ENCODE data around the gene SLC27A1.
A peak's percentile ranks its signal among the peaks of the same experiment; 100 is the strongest.
"Not testable (repeated sequence)": the region's sequence is repeated elsewhere in the genome, so short reads cannot be mapped to it uniquely, and the experiment has no call there.

SLC27A1 gene

GRCh38 chr19:17471410-17472125 is 1.2 kb downstream of the SLC27A1 start:
- ATAC-seq, result no peak
- Mint-ChIP-seq H3K4me1 (peaks cover 39% of the 10 kb centered on the region), H3K9me3 (no peaks in the 10 kb centered on the region), H3K36me3 (no peaks in the 10 kb centered on the region), H3K4me3 (peak overlapping the region; percentile 88), H3K27ac (no peak overlapping the region), H3K27me3 (no peaks in the 10 kb centered on the region)

GRCh38 chr19:17473041-17473440 is 2.7 kb downstream of the SLC27A1 start:
- Mint-ChIP-seq H3K9me3 (no peaks in the 10 kb centered on the region), H3K4me3 (no peak overlapping the region), H3K27ac (no peak overlapping the region), H3K27me3 (no peaks in the 10 kb centered on the region), H3K4me1 (peaks cover 29% of the 10 kb centered on the region), H3K36me3 (no peaks in the 10 kb centered on the region)
- no peak for ATAC-seq

GRCh38 chr19:17475011-17475540 is 4.8 kb downstream of the SLC27A1 start:
- not testable (repeated sequence) for H3K27ac Mint-ChIP-seq, H3K9me3 Mint-ChIP-seq, H3K4me1 Mint-ChIP-seq, ATAC-seq, H3K27me3 Mint-ChIP-seq, H3K36me3 Mint-ChIP-seq, H3K4me3 Mint-ChIP-seq

GRCh38 chr19:17475541-17476115 is 5.3 kb downstream of the SLC27A1 start:
- Mint-ChIP-seq H3K9me3 (no peaks in the 10 kb centered on the region), H3K27ac (no peak overlapping the region), H3K27me3 (no peaks in the 10 kb centered on the region), H3K4me1 (peaks cover 7% of the 10 kb centered on the region), H3K36me3 (no peaks in the 10 kb centered on the region), H3K4me3 (no peak overlapping the region)
- ATAC-seq, result no peak

- Mint-ChIP-seq H3K27me3 (no peaks in the 10 kb centered on the region), H3K4me1 (peaks cover 4% of the 10 kb centered on the region), H3K9me3 (no peaks in the 10 kb centered on the region), H3K27ac (no peak overlapping the region), H3K4me3 (no peak overlapping the region), H3K36me3 (no peaks in the 10 kb centered on the region)
- ATAC-seq, result no peak
Measured at GRCh38 chr19:17479325-17479791, 9.0 kb downstream of the SLC27A1 start.

- Mint-ChIP-seq H3K27me3 (no peaks in the 10 kb centered on the region), H3K4me3 (no peak overlapping the region), H3K36me3 (no peaks in the 10 kb centered on the region), H3K4me1 (peaks cover 4% of the 10 kb centered on the region), H3K9me3 (no peaks in the 10 kb centered on the region), H3K27ac (no peak overlapping the region)
- no peak for ATAC-seq
Measured at GRCh38 chr19:17481986-17482385, 11.7 kb downstream of the SLC27A1 start.

- Mint-ChIP-seq H3K4me1 (peaks cover 11% of the 10 kb centered on the region), H3K27ac (no peak overlapping the region)
Measured at GRCh38 chr19:17482877-17483604, 12.7 kb downstream of the SLC27A1 start.

GRCh38 chr19:17483605-17484002 is 13.3 kb downstream of the SLC27A1 start:
- H3K9me3 Mint-ChIP-seq, result no peaks in the 10 kb centered on the region
- no peak overlapping the region for H3K27ac Mint-ChIP-seq
- H3K4me3 Mint-ChIP-seq, result no peak overlapping the region
- ATAC-seq, result no peak
- H3K36me3 Mint-ChIP-seq, result no peaks in the 10 kb centered on the region
- peaks cover 16% of the 10 kb centered on the region for H3K4me1 Mint-ChIP-seq
- H3K27me3 Mint-ChIP-seq, result no peaks in the 10 kb centered on the region

More at GRCh38 chr19:17482877-17483604, 12.7 kb downstream of the SLC27A1 start:
- no peak overlapping the region for H3K4me3 Mint-ChIP-seq
- H3K27me3 Mint-ChIP-seq, result no peaks in the 10 kb centered on the region
- ATAC-seq, result no peak
- no peaks in the 10 kb centered on the region for H3K9me3 Mint-ChIP-seq
- no peaks in the 10 kb centered on the region for H3K36me3 Mint-ChIP-seq

GRCh38 chr19:17484520-17485185 is 14.3 kb downstream of the SLC27A1 start:
- Mint-ChIP-seq H3K27me3 (no peaks in the 10 kb centered on the region), H3K36me3 (no peaks in the 10 kb centered on the region), H3K4me1 (peaks cover 27% of the 10 kb centered on the region), H3K4me3 (no peak overlapping the region), H3K27ac (no peak overlapping the region), H3K9me3 (no peaks in the 10 kb centered on the region)
- no peak for ATAC-seq

- Mint-ChIP-seq H3K27me3 (no peaks in the 10 kb centered on the region), H3K27ac (no peak overlapping the region), H3K4me3 (no peak overlapping the region), H3K9me3 (no peaks in the 10 kb centered on the region), H3K36me3 (no peaks in the 10 kb centered on the region), H3K4me1 (peaks cover 28% of the 10 kb centered on the region)
- peak; percentile 29 for ATAC-seq
Measured at GRCh38 chr19:17486545-17487240, 16.4 kb downstream of the SLC27A1 start.

GRCh38 chr19:17487284-17488121 is 17.2 kb downstream of the SLC27A1 start:
- Mint-ChIP-seq H3K4me3 (no peak overlapping the region), H3K27ac (peak overlapping the region; percentile 8), H3K9me3 (no peaks in the 10 kb centered on the region), H3K27me3 (no peaks in the 10 kb centered on the region), H3K4me1 (peaks cover 28% of the 10 kb centered on the region), H3K36me3 (no peaks in the 10 kb centered on the region)
- no peak for ATAC-seq

GRCh38 chr19:17488593-17489391 is 18.5 kb downstream of the SLC27A1 start:
- peak overlapping the region; percentile 8 for H3K27ac Mint-ChIP-seq

GRCh38 chr19:17489392-17490030 is 19.2 kb downstream of the SLC27A1 start:
- no peaks in the 10 kb centered on the region for H3K36me3 Mint-ChIP-seq
- peaks cover 24% of the 10 kb centered on the region for H3K4me1 Mint-ChIP-seq
- no peak overlapping the region for H3K4me3 Mint-ChIP-seq
- H3K27me3 Mint-ChIP-seq, result no peaks in the 10 kb centered on the region
- H3K27ac Mint-ChIP-seq, result no peak overlapping the region
- ATAC-seq, result no peak
- H3K9me3 Mint-ChIP-seq, result no peaks in the 10 kb centered on the region

More at GRCh38 chr19:17488593-17489391, 18.5 kb downstream of the SLC27A1 start:
- Mint-ChIP-seq H3K4me1 (peaks cover 27% of the 10 kb centered on the region), H3K36me3 (no peaks in the 10 kb centered on the region), H3K4me3 (peak overlapping the region; percentile 50), H3K9me3 (no peaks in the 10 kb centered on the region), H3K27me3 (no peaks in the 10 kb centered on the region)
- peak; percentile 91 for ATAC-seq
